MM.1S (cell line): ENCODE data around the gene C10orf88.

ENCODE experiments used
- EZH2 ChIP-seq: fragments of 300-600 bp; sonication (generic); optimal IDR thresholded peaks from 2 replicates; pipeline ENCODE3; 2017; ENCODE audit warnings: low read depth, mild to moderate bottlenecking, antibody characterized with exemption, low read length, mixed read lengths
- TF ChIP-seq, protein P1 (sequence below): fragments of 300-600 bp; sonication (generic); IDR thresholded peaks from 2 replicates; pipeline ENCODE4 v1.5.1; 2016; ENCODE audit warnings: antibody characterized with exemption, low read length, mixed read lengths

DNA sequence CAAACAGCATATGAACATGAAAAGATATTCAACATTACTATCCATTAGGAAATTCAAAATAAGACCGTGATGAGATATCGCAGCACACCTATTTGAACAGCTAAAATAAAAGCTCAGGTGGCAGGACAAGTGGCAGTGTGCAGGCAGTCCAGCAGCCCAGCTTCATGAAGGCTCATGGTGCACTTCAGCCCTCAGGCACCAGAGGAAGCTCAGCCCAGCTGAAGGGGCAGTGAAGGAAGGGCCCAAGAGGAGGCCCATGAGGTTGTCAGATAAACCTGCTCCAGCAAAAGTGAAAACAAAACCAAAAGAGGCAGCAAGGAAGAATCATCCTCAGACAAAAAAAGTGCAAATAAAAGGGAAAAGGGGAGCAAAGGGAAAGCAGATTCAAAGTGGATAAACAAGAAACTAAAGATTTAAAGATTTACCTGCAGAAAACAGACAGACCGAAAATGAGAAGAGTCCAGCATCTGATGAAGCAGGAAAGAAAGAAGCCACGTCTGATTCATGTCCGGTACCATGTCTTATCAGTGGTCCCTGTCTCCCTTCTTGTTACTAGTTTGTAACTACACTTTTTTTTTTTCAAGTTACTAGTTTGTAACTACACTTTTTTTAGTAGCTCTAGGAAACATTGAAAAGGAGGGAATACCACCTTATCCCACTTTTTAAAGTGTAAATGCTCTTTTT lies 59.6 kb downstream of the C10orf88 start:
- TF ChIP-seq, protein P1, sequence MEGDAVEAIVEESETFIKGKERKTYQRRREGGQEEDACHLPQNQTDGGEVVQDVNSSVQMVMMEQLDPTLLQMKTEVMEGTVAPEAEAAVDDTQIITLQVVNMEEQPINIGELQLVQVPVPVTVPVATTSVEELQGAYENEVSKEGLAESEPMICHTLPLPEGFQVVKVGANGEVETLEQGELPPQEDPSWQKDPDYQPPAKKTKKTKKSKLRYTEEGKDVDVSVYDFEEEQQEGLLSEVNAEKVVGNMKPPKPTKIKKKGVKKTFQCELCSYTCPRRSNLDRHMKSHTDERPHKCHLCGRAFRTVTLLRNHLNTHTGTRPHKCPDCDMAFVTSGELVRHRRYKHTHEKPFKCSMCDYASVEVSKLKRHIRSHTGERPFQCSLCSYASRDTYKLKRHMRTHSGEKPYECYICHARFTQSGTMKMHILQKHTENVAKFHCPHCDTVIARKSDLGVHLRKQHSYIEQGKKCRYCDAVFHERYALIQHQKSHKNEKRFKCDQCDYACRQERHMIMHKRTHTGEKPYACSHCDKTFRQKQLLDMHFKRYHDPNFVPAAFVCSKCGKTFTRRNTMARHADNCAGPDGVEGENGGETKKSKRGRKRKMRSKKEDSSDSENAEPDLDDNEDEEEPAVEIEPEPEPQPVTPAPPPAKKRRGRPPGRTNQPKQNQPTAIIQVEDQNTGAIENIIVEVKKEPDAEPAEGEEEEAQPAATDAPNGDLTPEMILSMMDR: no peak
- TF ChIP-seq EZH2: no peak
